Smooth muscle cell (in vitro differentiated cells): ENCODE results near the gene NOS1AP. TPM values are rescaled to one million over a fixed set of nuclear protein-coding genes. Genes with fewer than 3 reads are reported as not detected.

ENCODE experiments used
- DNase-seq: peaks from one replicate; lab custom pipeline; 2025; ENCODE audit not compliant: unreplicated experiment; lab: John Stamatoyannopoulos, UW
- H2AFZ ChIP-seq: fragments of 200-600 bp; sonication (generic); 2 replicates; pipeline ENCODE4 v1.6.0; 2016; ENCODE audit warnings: antibody characterized with exemption, low read depth, mild to moderate bottlenecking
- H3F3A ChIP-seq: fragments of 200-600 bp; sonication (generic); 2 replicates; pipeline ENCODE4 v1.6.0; 2017; ENCODE audit warnings: antibody characterized with exemption, low read depth
- H3K27ac ChIP-seq: fragments of 200-600 bp; sonication (generic); 2 replicates; pipeline ENCODE4 v1.5.1; 2016; ENCODE audit warnings: low read depth, mild to moderate bottlenecking
- H3K27me3 ChIP-seq: fragments of 200-600 bp; sonication (generic); 2 replicates; pipeline ENCODE4 v1.6.1; 2016; ENCODE audit warnings: low read depth, mild to moderate bottlenecking
- H3K36me3 ChIP-seq: fragments of 200-600 bp; sonication (generic); 2 replicates; pipeline ENCODE4 v1.5.1; 2016; ENCODE audit warnings: low read depth
- H3K4me1 ChIP-seq: fragments of 200-600 bp; sonication (generic); 2 replicates; pipeline ENCODE4 v1.5.1; 2016; ENCODE audit warnings: low read depth
- H3K4me2 ChIP-seq: fragments of 200-600 bp; sonication (generic); 2 replicates; pipeline ENCODE4 v1.6.0; 2016; ENCODE audit warnings: mild to moderate bottlenecking
- H3K4me3 ChIP-seq: fragments of 200-600 bp; sonication (generic); 2 replicates; pipeline ENCODE4 v1.5.1; 2016; ENCODE audit warnings: mild to moderate bottlenecking
- H3K79me2 ChIP-seq: fragments of 200-600 bp; sonication (generic); 2 replicates; pipeline ENCODE4 v1.6.0; 2016; ENCODE audit warnings: low read depth, mild to moderate bottlenecking
- H3K9ac ChIP-seq: fragments of 200-600 bp; sonication (generic); 2 replicates; pipeline ENCODE4 v1.6.0; 2016; ENCODE audit warnings: low read depth
- H3K9me3 ChIP-seq: fragments of 200-600 bp; sonication (generic); replicated peaks from 2 replicates; pipeline ENCODE4 v1.5.1; 2016; ENCODE audit warnings: low read depth
- H4K20me1 ChIP-seq: fragments of 200-600 bp; sonication (generic); 2 replicates; pipeline ENCODE4 v1.6.0; 2016; ENCODE audit warnings: low read depth
- WGBS: methylation state at CpG from one replicate; pipeline ENCODE4 v1.1.7; 2016; ENCODE audit warnings: low lambda C conversion rate; 5-methylcytosine and 5-hydroxymethylcytosine counted together
- polyA plus RNA-seq: library from polyadenylated mRNA; unstranded; fragments of >200 nt; fragmentation: Nextera tagmentation; extraction: Ambion mirVana; gene quantifications from 2 replicates; pipeline ENCODE4 v1.2.1, GENCODE V29; 2016
- total RNA-seq: library from RNA; depleted of rRNA; stranded (reverse); fragments of >200 nt; gene quantifications from 2 replicates; pipeline ENCODE4 v1.2.3, GENCODE V29; 2014
- TF ChIP-seq, protein P1 (sequence below): fragments of 200-600 bp; sonication (generic); IDR thresholded peaks from 2 replicates; pipeline ENCODE4 v1.5.1; 2017; ENCODE audit warnings: borderline replicate concordance, mild to moderate bottlenecking, antibody characterized with exemption; ENCODE audit not compliant: insufficient read depth, poor library complexity, severe bottlenecking

The NOS1AP gene
- total and polyA plus RNA-seq, 2 experiments from 2014 or later: 0.54 to 0.80 TPM

GRCh38 chr1:162091681-162092524, 22.4 kb downstream of the NOS1AP start:
- Histone ChIP-seq H3K4me2 (no peak overlapping the region), H3K27me3 (no peaks in the 10 kb centered on the region), H3K27ac (no peak overlapping the region), H3K4me3 (no peak overlapping the region), H3K9me3 (no peaks in the 10 kb centered on the region), H4K20me1 (no peaks in the 10 kb centered on the region), H3F3A (peaks cover 8% of the 10 kb centered on the region), H2AFZ (no peak overlapping the region), H3K4me1 (peaks cover 16% of the 10 kb centered on the region), H3K9ac (no peak overlapping the region), H3K36me3 (no peaks in the 10 kb centered on the region), H3K79me2 (no peaks in the 10 kb centered on the region)
- TF ChIP-seq, protein P1, sequence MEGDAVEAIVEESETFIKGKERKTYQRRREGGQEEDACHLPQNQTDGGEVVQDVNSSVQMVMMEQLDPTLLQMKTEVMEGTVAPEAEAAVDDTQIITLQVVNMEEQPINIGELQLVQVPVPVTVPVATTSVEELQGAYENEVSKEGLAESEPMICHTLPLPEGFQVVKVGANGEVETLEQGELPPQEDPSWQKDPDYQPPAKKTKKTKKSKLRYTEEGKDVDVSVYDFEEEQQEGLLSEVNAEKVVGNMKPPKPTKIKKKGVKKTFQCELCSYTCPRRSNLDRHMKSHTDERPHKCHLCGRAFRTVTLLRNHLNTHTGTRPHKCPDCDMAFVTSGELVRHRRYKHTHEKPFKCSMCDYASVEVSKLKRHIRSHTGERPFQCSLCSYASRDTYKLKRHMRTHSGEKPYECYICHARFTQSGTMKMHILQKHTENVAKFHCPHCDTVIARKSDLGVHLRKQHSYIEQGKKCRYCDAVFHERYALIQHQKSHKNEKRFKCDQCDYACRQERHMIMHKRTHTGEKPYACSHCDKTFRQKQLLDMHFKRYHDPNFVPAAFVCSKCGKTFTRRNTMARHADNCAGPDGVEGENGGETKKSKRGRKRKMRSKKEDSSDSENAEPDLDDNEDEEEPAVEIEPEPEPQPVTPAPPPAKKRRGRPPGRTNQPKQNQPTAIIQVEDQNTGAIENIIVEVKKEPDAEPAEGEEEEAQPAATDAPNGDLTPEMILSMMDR: no peak
- 16% methylated on average over 4 of the region's 4 CpGs for WGBS
- no peak for DNase-seq

DNA sequence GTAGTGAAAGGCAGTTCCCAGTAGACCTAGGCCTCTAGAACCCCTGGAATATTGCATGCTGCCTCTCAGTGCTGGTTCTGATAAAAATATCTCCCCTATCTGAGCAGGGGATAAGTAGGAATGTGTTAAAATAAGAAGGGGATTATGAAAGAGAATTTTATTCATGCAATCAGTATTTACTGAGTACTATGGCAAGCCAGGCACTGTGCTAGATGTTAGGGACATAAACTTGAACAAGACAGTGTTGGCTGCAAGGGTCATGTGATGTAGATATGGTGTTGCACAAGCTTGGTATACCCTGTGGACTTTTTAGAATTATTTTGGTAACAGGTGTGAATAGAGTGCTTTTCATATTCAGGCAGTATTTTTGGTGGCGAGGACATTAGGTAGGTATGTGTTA, 23.6 kb downstream of the NOS1AP start:
- H3F3A ChIP-seq: peaks cover 8% of the 10 kb centered on the region
- no peak overlapping the region for H3K4me3 ChIP-seq
- no peak overlapping the region for H3K9ac ChIP-seq
- H2AFZ ChIP-seq: no peak overlapping the region
- H3K4me1 ChIP-seq: peaks cover 16% of the 10 kb centered on the region
- H3K27ac ChIP-seq: no peak overlapping the region
- TF ChIP-seq, protein P1: no peak
- H4K20me1 ChIP-seq: no peaks in the 10 kb centered on the region
- no peaks in the 10 kb centered on the region for H3K36me3 ChIP-seq
- H3K79me2 ChIP-seq: no peaks in the 10 kb centered on the region
- H3K9me3 ChIP-seq: no peaks in the 10 kb centered on the region
- 100% methylated on average over 1 of the region's 1 CpG for WGBS
- H3K4me2 ChIP-seq: no peak overlapping the region
- H3K27me3 ChIP-seq: no peaks in the 10 kb centered on the region
- no peak for DNase-seq

DNA sequence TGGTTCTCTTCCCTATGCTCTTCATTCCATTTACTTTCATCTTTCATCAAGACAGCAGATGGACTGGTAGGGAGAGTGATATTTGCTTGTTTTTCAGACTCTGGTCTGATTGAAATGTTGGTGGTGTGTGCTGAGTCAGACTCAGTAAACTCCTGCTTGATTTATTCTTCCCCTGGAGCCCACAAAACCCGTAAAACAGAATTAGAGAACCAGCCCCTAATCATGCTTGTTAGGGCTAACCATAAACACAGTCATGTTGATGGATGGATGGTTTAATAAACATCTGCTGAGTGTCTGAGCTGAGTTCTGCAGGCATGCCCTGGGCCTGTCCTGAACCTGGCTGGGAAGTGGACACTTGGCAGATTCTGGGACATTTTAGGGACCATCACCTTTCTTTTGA, 24.8 kb downstream of the NOS1AP start:
- H3K27me3 ChIP-seq: no peaks in the 10 kb centered on the region
- H3K9ac ChIP-seq: no peak overlapping the region
- no peaks in the 10 kb centered on the region for H3K36me3 ChIP-seq
- TF ChIP-seq, protein P1: no peak
- peaks cover 16% of the 10 kb centered on the region for H3K4me1 ChIP-seq
- no peaks in the 10 kb centered on the region for H4K20me1 ChIP-seq
- no peak overlapping the region for H3K4me3 ChIP-seq
- WGBS: 4% methylated on average over 1 of the region's 1 CpG
- DNase-seq: no peak
- peak overlapping the region; percentile 42 for H3K27ac ChIP-seq
- no peak overlapping the region for H3K4me2 ChIP-seq
- no peaks in the 10 kb centered on the region for H3K9me3 ChIP-seq
- peaks cover 8% of the 10 kb centered on the region for H3F3A ChIP-seq
- H3K79me2 ChIP-seq: no peaks in the 10 kb centered on the region
- H2AFZ ChIP-seq: no peak overlapping the region

- WGBS: 98% methylated on average over 2 of the region's 2 CpGs
- Histone ChIP-seq H4K20me1 (no peaks in the 10 kb centered on the region), H3K4me1 (peaks cover 16% of the 10 kb centered on the region), H2AFZ (no peak overlapping the region), H3K79me2 (no peaks in the 10 kb centered on the region), H3F3A (peaks cover 8% of the 10 kb centered on the region), H3K4me2 (peak overlapping the region; percentile 18), H3K9me3 (no peaks in the 10 kb centered on the region), H3K36me3 (no peaks in the 10 kb centered on the region), H3K27ac (peak overlapping the region; percentile 42), H3K4me3 (no peak overlapping the region), H3K27me3 (no peaks in the 10 kb centered on the region), H3K9ac (no peak overlapping the region)
- no peak for DNase-seq
- TF ChIP-seq, protein P1: no peak
Measured at GRCh38 chr1:162094723-162095122, 25.2 kb downstream of the NOS1AP start.
